ENCODE measurements around the gene SHF. TPM values are rescaled to one million over a fixed set of nuclear protein-coding genes. Genes with fewer than 3 reads are reported as not detected.
A peak's percentile ranks its signal among the peaks of the same experiment; 100 is the strongest.

The SHF gene
- total RNA-seq, 1 donor from 2014 or later = 3.9 TPM

DNA sequence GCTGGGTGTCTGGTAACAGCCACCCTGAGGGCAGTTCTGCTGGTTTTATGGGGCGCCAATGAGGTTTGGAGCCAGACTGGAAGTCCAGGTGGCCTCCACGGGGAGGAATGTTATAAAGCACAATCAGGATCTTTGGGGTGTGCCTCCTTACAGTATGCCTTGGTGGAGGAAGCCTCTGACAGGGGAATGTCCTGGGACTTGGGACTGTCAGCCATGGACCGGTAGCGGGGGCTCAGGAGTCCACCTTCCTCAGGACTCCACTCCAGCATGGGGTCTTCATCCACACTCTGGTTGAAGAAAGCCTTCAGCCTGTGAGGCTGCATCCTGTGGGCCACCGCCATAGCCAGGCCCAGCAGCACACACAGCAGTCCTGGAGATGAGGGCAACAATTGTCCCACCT lies 68.8 kb downstream of the SHF start:
- no peak for ATAC-seq
- intact Hi-C loops (cut with DNase I) = loop anchor here (10.0 kb wide), 1 partner anchor 144 kb away; no protein-coding TSS in a partner anchor

DNA sequence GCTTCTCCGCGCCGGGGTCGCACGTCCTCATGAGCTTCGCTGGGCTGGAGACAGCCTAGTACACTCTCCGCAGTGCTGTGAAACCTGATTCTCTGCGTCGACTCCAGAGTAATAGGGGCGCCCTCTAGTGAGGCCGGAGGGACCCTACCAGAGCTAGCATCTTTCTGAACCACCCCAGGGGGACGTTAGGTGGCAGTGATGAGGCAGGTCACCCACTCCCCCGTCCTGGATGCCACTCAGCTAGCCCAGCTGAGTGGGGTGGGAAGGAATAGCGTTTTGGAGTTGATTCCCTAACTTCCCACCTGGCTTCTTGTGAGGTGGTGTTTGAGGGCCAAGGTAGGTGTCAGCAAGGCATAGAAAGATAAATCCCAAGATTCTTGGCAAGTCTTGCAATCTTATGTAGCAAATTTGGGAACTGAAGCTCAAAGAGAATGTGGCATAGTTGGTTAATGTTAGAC lies 69.6 kb downstream of the SHF start:
- DNase-seq (ENCODE audit: missing footprints) (peak; percentile 87), ATAC-seq (peak; percentile 99)
- intact Hi-C loops (cut with DNase I) = loop anchor here (10.0 kb wide), 1 partner anchor 143 kb away; no protein-coding TSS in a partner anchor

More for the DNA sequence above, 68.8 kb downstream of the SHF start:
- no peak for DNase-seq (ENCODE audit: missing footprints)

DNA sequence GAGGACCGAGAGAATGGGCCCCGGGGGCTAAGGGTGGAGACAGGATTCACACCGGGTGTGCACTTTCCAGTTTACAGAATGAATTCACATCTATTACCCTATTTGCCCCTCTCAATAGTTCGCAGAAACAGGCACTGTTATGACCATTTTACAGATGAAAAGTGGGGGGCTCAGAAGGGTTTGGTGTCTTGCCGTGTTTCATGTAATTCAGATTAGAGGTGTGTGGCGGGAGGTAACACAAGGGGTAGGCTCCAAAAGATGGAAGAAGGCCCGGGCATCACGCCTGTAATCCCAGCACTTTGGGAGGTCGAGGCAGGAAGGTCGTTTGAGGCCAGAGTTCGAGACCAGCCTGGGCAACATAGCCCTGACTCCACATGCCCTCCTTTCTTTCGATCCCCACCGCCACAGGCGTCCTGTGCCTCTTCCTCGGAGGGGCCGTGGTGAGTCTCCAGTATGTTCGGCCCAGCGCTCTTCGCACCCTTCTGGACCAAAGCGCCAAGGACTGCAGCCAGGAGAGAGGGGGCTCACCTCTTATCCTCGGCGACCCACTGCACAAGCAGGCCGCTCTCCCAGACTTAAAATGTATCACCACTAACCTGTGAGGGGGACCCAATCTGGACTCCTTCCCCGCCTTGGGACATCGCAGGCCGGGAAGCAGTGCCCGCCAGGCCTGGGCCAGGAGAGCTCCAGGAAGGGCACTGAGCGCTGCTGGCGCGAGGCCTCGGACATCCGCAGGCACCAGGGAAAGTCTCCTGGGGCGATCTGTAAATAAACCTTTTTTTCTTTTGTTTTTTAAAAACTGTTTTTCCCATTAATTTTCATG lies 70.2 kb downstream of the SHF start:
- DNase-seq (ENCODE audit: missing footprints) = no peak
- intact Hi-C loops (cut with DNase I) = loop anchor here (10.0 kb wide), 1 partner anchor 143 kb away; no protein-coding TSS in a partner anchor
- ATAC-seq = peak; percentile 21

Other genes starting within 250 kb of the SHF start
- not detected for gene TERB2, start 231.3 kb downstream of the SHF start, total RNA-seq
- gene SORD, start 164.8 kb downstream of the SHF start, total RNA-seq = 11.2 TPM
- 0.08 TPM for gene DUOX2, start 73.8 kb downstream of the SHF start, total RNA-seq
- gene DUOXA2, start 73.6 kb downstream of the SHF start, total RNA-seq = not detected
- gene DUOXA1, start 58.1 kb downstream of the SHF start, total RNA-seq = 0.68 TPM
- gene DUOX1, start 58.0 kb downstream of the SHF start, total RNA-seq = 1.0 TPM
- not detected for gene SLC28A2, start 64.3 kb upstream of the SHF start, total RNA-seq
- 42.0 TPM for gene GATM, start 190.6 kb upstream of the SHF start, total RNA-seq

Data from Right ventricle myocardium inferior (tissue), 1 donor.